LNCAP (cell line): ENCODE measurements around the gene CPA2.

Experiments used
- TF ChIP-seq, protein P1 (sequence below): fragments of 450-650 bp; IDR thresholded peaks from 2 replicates; pipeline ENCODE4 v1.5.1; 2017; ENCODE audit warnings: mild to moderate bottlenecking

The CPA2 gene

DNA sequence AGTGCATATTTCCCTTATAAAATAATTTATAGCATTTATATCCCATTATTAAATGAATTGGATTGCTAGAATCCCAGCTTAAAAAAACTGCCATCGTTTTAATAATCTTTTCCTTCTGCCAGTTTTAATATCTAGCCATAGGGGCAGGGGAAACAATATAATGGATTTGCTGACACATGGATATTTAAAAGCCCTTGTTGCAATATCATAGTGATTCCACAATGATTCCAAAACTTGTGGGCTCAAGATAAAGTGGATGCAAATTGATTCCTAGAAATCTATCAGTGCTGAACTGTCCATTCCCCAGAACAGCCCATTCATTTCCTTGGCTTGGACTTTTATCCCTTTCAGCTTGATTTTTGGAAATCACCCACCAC, 2.6 kb downstream of the CPA2 start:
- TF ChIP-seq, protein P1, sequence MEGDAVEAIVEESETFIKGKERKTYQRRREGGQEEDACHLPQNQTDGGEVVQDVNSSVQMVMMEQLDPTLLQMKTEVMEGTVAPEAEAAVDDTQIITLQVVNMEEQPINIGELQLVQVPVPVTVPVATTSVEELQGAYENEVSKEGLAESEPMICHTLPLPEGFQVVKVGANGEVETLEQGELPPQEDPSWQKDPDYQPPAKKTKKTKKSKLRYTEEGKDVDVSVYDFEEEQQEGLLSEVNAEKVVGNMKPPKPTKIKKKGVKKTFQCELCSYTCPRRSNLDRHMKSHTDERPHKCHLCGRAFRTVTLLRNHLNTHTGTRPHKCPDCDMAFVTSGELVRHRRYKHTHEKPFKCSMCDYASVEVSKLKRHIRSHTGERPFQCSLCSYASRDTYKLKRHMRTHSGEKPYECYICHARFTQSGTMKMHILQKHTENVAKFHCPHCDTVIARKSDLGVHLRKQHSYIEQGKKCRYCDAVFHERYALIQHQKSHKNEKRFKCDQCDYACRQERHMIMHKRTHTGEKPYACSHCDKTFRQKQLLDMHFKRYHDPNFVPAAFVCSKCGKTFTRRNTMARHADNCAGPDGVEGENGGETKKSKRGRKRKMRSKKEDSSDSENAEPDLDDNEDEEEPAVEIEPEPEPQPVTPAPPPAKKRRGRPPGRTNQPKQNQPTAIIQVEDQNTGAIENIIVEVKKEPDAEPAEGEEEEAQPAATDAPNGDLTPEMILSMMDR: no peak

GRCh38 chr7:130270947-130271800, 4.5 kb downstream of the CPA2 start:
- TF ChIP-seq, protein P1: no peak

DNA sequence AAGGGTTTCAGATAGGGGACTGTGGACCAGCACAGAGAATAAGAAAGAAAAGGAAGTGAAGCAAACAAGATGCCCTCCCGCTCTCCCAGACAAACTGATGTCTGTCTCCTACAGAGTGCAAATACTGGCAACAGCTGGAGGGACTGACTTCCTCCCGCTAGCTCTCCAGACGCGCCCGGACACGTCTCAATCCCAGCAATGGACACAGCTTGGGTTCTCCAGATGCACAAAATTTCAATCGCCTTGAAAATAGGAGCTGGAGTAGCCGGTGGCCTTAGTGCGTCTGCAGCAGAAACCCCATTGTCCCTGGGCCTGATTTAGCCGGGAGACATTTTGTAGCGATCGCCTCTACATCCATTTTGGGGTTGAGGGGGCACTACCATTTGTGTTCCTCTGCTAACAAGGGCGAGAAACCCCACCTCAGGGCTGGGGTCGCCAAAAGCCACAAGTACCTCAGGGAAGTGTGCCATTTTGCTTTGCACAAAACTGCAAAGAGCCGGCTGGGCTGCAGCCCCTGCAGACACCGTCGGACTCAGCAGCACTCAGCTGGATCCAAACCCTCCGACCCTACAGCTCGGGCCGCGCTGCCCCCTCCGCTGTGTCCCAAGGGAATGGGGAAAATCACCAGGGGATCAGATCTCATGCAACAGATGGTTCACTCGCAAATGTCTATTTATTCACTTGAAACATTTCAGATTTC, 5.9 kb downstream of the CPA2 start:
- TF ChIP-seq, protein P1: no peak

- TF ChIP-seq, protein P1: no peak
These were observed 6.6 kb downstream of the CPA2 start for GRCh38 chr7:130273081-130273932.

- TF ChIP-seq, protein P1: no peak
These were observed 7.2 kb downstream of the CPA2 start for GRCh38 chr7:130273933-130274255.

DNA sequence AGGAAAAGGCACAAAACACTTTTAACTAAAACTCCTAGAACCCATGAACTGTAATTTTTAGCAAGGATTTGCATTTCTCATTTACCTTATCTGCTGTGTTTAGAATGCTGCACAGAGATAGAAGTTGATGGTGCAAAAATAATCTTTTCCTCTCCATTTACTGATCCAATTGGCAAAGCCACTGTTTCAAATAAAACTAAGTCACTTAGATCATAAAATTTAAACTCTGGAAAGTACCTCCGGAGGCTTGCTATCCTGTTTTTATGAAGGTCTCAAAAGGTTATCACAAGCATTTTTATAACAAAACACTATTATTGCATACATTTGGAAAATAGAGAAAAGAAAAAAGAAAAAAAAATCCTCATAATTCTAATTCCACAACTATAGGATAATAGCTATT, 7.6 kb downstream of the CPA2 start:
- TF ChIP-seq, protein P1: no peak

DNA sequence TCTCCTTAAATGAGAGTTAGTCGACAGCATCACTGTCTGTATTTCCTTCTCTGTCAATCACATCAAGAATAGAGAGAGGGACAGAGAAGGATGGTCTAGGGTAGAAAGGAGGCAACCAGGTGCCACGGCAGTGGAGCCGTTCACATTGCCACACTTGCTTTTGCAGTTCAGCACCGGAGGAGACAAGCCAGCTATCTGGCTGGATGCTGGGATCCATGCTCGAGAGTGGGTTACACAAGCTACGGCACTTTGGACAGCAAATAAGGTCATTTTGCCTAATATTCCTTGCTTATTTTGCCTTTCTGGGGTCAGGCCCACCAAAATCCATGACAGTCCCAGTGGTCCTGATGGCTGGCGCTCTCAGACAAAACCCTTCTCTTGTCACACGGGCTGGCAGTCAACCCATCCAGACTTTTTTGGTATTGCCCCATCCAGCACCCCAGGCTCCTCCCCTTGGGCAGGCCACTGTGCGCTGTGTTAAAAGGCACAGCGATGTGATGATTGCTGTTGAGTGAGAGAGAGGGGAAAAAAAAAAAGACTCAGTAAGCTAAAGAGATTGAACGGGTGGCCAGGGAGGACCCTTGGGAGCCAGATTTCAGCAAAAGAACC, 8.4 kb downstream of the CPA2 start:
- TF ChIP-seq, protein P1: no peak
